Esophagus (tissue), 2 donors: Measurements from ENCODE around the gene THADA. TPM values are rescaled to one million over a fixed set of nuclear protein-coding genes. Genes with fewer than 3 reads are reported as not detected.

Source experiments
- H3K27ac ChIP-seq, 2 donors: one replicate each; pipeline ENCODE4 v1.5.1; 2013; ENCODE audit warnings: low read depth in 2 of 2, mild to moderate bottlenecking in 2 of 2, inconsistent platforms in 1 of 2, low read length in 1 of 2, moderate library complexity in 1 of 2
- H3K27me3 ChIP-seq, 2 donors: one replicate each; pipeline ENCODE4 v1.6.1; 2013; ENCODE audit warnings: low read length in 2 of 2, control low read depth in 1 of 2, mild to moderate bottlenecking in 1 of 2; ENCODE audit not compliant: insufficient read depth in 2 of 2, control insufficient read depth in 1 of 2
- H3K36me3 ChIP-seq, 2 donors: one replicate each; pipeline ENCODE4 v1.6.1; 2013; ENCODE audit warnings: low read length in 1 of 2; ENCODE audit not compliant: control insufficient read depth in 2 of 2, insufficient read depth in 2 of 2
- H3K4me1 ChIP-seq, 2 donors: one replicate each; pipeline ENCODE4 v1.6.1; 2013; ENCODE audit warnings: low read length in 1 of 2; ENCODE audit not compliant: control insufficient read depth in 2 of 2, insufficient read depth in 2 of 2
- H3K4me3 ChIP-seq, 2 donors: one replicate each; pipeline ENCODE4 v1.5.1; 2013; ENCODE audit warnings: low read length in 2 of 2, mild to moderate bottlenecking in 2 of 2, low read depth in 1 of 2, moderate library complexity in 1 of 2
- H3K9me3 ChIP-seq, 2 donors: one replicate each; pipeline ENCODE4 v1.6.1; 2013; ENCODE audit warnings: mild to moderate bottlenecking in 2 of 2, low read depth in 1 of 2, low read length in 1 of 2, moderate library complexity in 1 of 2; ENCODE audit not compliant: control insufficient read depth in 2 of 2, insufficient read depth in 1 of 2
- WGBS, 2 donors: extraction: QIAGEN DNeasy Blood & Tissue Kit; methylation state at CpG; one replicate each; pipeline ENCODE4 v1.1.7; 2013; 5-methylcytosine and 5-hydroxymethylcytosine counted together
- polyA plus RNA-seq, 2 donors: library from polyadenylated mRNA; stranded (reverse); fragments of 200-250 nt; gene quantifications; one replicate each; pipeline ENCODE4 v1.2.3, GENCODE V29; 2013
- donor health status: healthy with polysubstance abuse.
- donor health status: Bipolar disorder and iron deficiency.

The THADA gene
- polyA plus RNA-seq, 2 donors: 8.3 to 13.2 TPM

DNA sequence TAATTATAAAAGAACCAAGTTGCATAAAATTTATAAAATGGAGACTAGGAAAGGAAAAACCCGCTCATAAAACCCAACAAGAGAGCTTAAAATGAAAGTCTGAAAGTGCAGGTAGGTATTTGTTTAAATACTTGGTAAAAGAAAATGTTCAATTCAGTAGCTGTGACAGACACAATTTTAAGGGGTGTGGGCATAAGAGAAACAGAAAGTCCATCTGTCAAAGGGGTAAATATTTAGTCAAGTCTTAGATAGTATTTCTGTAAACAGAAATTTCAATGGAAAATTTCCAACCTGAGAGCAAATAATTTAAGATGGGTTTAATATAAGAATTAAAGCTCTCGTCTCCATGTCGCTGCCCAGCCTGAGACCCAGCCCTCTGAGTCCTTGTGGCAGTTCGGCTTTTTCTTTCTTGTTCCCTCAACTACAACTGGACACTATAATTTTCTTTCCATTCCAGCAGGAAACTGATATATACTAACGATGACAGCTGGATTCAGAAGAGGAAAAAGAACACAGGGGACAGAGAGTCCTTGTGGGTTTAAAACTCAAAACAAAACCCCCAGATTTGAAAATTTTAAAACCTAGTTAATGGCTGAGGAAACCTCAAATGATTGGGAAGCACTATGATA is 281.4 kb downstream of the THADA start:
- Histone ChIP-seq H3K4me3 (no peak overlapping the region), H3K4me1 (no peaks in the 10 kb centered on the region), H3K27ac (no peak overlapping the region), H3K36me3 (no peaks in the 10 kb centered on the region), H3K27me3 (no peaks in the 10 kb centered on the region), H3K9me3 (no peaks in the 10 kb centered on the region)
- 69 to 74% methylated on average over 5 of the region's 5 CpGs for WGBS, 2 donors

- Histone ChIP-seq H3K4me3 (no peak overlapping the region), H3K9me3 (no peaks in the 10 kb centered on the region), H3K27ac (peak overlapping the region; percentile 7 to 52), H3K36me3 (no peaks in the 10 kb centered on the region), H3K4me1 (no peaks in the 10 kb centered on the region), H3K27me3 (no peaks in the 10 kb centered on the region)
- WGBS, 2 donors: 81 to 93% methylated on average over 6 of the region's 6 CpGs
These were observed 282.2 kb downstream of the THADA start for GRCh38 chr2:43313642-43314017.

GRCh38 chr2:43312755-43313641 is 282.8 kb downstream of the THADA start:
- no peaks in the 10 kb centered on the region for H3K36me3 ChIP-seq
- H3K27ac ChIP-seq: peak overlapping the region; percentile 7 to 52
- H3K27me3 ChIP-seq: no peaks in the 10 kb centered on the region
- WGBS, 2 donors: 67 to 70% methylated on average over 7 of the region's 7 CpGs
- no peak overlapping the region for H3K4me3 ChIP-seq
- no peaks in the 10 kb centered on the region for H3K4me1 ChIP-seq
- H3K9me3 ChIP-seq: no peaks in the 10 kb centered on the region

DNA sequence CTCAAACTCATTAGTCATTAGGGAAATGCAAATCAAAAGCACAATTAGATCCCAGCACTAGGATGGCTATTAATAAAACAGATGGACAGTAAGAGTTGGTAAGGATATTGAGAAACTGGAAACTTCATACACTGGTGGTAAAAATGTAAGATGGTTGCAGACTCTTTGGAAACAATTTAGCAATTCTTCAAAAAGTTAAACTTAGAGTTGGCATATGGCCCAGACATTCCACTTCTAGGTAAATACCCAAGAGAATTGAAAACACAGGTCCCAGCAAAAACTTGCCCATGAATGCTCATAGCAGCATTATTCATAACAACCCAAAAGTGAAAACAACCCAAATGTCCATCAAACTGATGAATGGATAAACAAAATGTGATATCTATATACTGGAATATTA is 284.6 kb downstream of the THADA start:
- Histone ChIP-seq H3K4me1 (no peaks in the 10 kb centered on the region), H3K36me3 (no peaks in the 10 kb centered on the region), H3K27me3 (no peaks in the 10 kb centered on the region), H3K27ac (no peak overlapping the region), H3K4me3 (no peak overlapping the region), H3K9me3 (no peaks in the 10 kb centered on the region)

GRCh38 chr2:43309935-43310334 is 285.9 kb downstream of the THADA start:
- WGBS, 2 donors: 79% methylated on average over 1 of the region's 1 CpG; no CpG with 5 or more reads in 1 of the 2 donors
- no peaks in the 10 kb centered on the region for H3K36me3 ChIP-seq
- no peaks in the 10 kb centered on the region for H3K27me3 ChIP-seq

GRCh38 chr2:43307973-43308372 is 287.9 kb downstream of the THADA start:
- Histone ChIP-seq H3K27ac (no peak overlapping the region), H3K9me3 (no peaks in the 10 kb centered on the region), H3K27me3 (no peaks in the 10 kb centered on the region), H3K4me3 (no peak overlapping the region), H3K4me1 (no peaks in the 10 kb centered on the region), H3K36me3 (no peaks in the 10 kb centered on the region)
- WGBS, 2 donors: 96 to 99% methylated on average over 3 of the region's 3 CpGs

More at GRCh38 chr2:43309935-43310334, 285.9 kb downstream of the THADA start:
- Histone ChIP-seq H3K27ac (no peak overlapping the region), H3K4me3 (no peak overlapping the region), H3K4me1 (no peaks in the 10 kb centered on the region), H3K9me3 (no peaks in the 10 kb centered on the region)

GRCh38 chr2:43307046-43307445 is 288.8 kb downstream of the THADA start:
- WGBS, 2 donors: 38 to 44% methylated on average over 2 of the region's 2 CpGs

GRCh38 chr2:43306197-43306596 is 289.6 kb downstream of the THADA start:
- Histone ChIP-seq H3K36me3 (no peaks in the 10 kb centered on the region), H3K4me1 (peaks cover 0 to 3% of the 10 kb centered on the region in 2 donors), H3K27me3 (no peaks in the 10 kb centered on the region), H3K27ac (no peak overlapping the region), H3K9me3 (no peaks in the 10 kb centered on the region), H3K4me3 (no peak overlapping the region)
- WGBS, 2 donors: 96 to 97% methylated on average over 5 of the region's 5 CpGs

More at GRCh38 chr2:43307046-43307445, 288.8 kb downstream of the THADA start:
- Histone ChIP-seq H3K4me1 (no peaks in the 10 kb centered on the region), H3K27me3 (no peaks in the 10 kb centered on the region), H3K27ac (no peak overlapping the region), H3K36me3 (no peaks in the 10 kb centered on the region), H3K4me3 (no peak overlapping the region), H3K9me3 (no peaks in the 10 kb centered on the region)

DNA sequence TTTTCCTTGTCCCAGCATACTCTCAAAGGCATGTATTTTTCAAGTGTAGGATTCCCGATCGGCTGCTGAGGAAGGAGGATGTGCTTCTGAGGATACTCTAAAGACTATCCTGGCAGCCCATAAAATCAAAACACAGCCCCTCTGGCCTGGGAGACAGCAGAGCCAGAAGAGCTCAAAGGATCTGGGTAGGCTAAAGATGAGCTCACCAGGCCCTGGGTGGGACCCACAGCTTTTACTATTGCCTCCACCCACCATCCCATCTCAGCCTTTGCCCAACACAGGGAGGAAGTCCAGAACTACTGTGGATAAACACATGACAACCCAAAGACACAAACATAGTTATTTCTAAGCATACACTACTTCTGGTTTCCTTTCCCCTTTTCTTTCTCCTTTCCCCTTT is 290.3 kb downstream of the THADA start:
- H3K27ac ChIP-seq: peak overlapping the region; percentile 62 to 71
- H3K4me1 ChIP-seq: peaks cover 0 to 4% of the 10 kb centered on the region in 2 donors
- H3K9me3 ChIP-seq: no peaks in the 10 kb centered on the region
- H3K4me3 ChIP-seq: no peak overlapping the region
- no peaks in the 10 kb centered on the region for H3K27me3 ChIP-seq
- 58 to 60% methylated on average over 2 of the region's 2 CpGs for WGBS, 2 donors
- H3K36me3 ChIP-seq: no peaks in the 10 kb centered on the region
